GM18861 (cell line): ENCODE measurements around the gene NR4A3.
"Not testable (repeated sequence)": the region's sequence is repeated elsewhere in the genome, so short reads cannot be mapped to it uniquely, and the experiment has no call there.

Experiments used
- ATAC-seq: cut with Tn5 transposase; IDR thresholded peaks from one replicate; pipeline ENCODE4 v1.9.1; 2021; ENCODE audit not compliant: unreplicated experiment

Gene NR4A3

DNA sequence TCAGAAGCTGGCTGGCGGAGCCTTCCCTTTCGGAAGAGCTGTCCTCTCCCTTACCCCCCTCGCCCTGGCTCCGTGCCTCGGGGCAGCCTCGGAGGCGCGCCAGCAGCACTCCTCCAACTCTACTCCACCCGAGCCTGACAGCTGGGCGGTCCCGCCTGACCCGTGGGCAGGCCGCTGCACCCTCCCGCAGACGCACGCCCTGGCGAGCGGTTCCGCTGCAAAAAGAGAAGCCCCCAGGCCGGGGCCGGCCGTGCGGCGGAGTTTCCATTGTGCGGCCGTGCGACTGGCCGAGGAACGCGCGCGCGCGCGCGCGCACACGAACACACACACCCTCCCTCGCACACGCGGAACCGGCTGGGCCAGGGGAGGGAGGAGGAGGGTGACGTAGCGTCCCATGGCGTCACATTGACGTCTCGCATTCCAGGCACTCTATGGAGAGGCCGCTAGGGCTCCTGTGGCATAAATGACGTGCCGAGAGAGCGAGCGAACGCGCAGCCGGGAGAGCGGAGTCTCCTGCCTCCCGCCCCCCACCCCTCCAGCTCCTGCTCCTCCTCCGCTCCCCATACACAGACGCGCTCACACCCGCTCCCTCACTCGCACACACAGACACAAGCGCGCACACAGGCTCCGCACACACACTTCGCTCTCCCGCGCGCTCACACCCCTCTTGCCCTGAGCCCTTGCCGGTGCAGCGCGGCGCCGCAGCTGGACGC lies at the start of gene NR4A3:
Gene NR4A3 (plus strand): TSS at position 490 of the 713 bp plus-strand sequence. CDS start 6,158 bp downstream, outside the sequence.
- ATAC-seq, result peak; percentile 31

DNA sequence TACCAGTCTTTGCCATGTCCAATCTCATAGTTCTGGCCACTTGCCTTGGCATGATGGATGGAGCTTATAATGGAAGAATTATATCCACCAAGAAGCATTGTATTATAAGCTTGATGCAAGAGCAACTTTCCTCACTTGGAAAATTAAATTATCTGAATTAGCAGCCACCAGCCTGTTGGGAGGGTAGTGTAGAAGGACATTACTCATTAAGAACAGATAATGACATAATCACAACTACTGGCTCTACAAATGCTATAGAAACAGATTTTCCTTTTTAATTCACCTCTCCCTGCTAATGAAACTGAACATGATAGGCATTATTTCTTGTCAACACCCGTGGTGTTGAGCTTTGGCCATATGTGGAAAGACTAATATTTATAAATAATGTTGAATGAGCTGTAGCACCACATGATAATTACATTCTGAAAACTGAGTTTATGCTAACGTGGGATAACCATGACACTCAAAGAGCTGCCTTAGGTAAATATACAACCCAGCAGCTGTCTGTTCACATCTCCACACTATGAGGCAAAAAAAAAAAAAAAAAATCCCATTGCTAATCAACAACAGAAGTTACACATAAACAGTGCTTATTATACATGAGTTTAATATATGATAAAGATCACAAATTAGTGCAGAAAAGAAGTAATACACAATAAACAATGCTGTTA lies 48.1 kb upstream of the NR4A3 start:
- ATAC-seq, result no peak

DNA sequence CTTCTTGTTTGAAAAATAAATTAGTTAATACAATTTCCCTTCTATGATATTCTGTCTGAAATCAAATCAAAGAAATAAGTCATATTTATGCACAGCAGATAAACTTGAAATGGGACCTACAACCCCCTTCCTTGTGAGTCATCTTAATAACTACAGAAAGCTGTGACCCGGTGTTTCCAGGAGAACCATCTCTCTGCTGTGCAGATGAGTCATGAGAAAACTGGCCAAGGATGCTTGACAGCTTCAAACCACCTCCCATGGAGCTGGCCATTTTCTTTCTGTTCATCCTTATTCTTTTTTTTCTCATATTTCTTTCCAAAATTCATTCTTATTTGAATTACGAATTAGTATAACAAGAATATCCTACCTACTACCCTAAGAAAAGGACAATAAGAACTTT lies 43.4 kb upstream of the NR4A3 start:
- no peak for ATAC-seq

DNA sequence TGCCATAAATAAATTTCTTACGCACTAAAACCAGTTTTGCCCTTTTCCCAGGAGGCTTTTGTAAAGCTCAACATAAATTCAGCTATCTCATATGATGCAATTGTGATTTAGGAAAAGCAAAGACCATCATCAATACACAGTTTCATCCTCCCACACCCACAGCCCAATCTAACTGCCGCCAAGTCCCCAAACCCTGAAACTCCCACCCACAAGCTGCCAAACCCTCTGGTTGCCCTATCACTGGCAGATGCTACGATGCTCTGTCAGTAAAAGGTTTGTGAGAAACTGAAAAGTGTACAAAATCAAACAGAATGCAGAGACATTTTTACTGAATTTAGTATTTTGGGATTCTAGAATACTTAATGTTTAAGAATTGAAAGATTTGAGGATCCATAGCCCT lies 42.8 kb upstream of the NR4A3 start:
- no peak for ATAC-seq

DNA sequence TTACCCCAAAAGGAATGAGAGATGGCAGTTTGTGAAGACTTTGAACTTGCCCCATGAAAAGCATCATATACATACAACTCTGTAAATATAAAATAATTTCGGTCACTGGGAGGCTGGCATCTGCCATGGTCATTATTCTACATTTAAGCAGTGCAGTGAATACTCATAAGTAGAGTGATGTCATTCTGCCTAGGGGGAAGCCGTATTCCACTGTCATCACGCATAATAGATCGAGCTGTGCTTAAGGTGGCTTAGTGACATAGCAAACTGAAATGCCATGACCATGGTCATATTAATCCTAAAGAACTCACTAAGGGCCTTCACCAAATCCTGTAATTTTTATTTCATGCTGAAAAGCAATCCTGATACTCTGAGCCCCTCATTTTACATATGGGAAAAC lies 42.4 kb upstream of the NR4A3 start:
- no peak for ATAC-seq

DNA sequence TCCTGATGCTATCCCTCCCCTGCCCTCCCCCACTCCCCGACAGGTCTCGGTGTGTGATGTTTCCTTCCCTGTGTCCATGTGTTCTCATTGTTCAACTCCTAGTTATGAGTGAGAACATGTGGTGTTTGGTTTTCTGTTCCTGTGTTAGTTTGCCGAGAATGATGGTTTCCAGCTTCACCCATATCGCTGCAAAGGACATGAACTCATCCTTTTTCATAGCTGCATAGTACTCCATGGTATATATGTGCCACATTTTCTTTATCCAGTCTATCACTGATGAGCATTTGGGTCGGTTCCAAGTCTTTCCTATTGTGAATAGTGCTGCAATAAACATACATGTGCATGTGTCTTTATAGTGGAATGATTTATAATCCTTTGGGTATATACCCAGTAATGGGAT lies 39.3 kb upstream of the NR4A3 start:
- not testable (repeated sequence) for ATAC-seq

DNA sequence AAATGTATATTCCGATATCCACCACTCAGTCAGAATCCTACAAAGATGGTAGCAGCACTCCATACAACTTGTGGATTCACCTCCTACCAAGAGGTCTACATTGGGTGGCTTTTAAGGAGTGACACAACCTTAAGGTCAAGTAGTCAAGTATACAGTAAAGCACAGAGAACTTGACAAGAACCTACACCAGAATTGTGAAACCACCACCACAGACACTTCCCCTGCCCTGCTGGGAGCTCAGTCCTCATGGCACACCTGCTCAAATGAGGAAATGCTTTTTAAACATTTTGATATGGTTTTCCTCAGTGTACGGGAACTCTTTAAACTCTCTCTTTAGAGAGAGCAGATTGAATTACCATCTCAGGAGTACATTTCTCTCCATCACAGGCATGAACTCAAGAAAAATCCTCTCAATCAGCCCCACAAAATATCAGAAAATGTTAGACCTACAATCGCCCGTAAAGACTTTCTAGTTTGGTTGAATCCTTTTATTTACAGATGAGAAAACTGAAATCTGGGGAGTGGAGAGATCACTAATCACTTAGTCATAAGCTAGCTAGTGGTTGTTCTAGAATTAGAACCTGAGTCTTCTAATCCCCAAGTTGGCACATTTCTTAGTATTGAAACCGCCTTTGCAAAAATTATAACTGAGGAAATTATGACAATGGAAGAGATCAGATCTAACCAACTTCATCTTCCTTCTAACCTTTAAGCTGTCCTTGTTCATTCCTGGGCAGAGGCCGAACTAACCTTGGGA lies 38.5 kb upstream of the NR4A3 start:
- ATAC-seq, result no peak

DNA sequence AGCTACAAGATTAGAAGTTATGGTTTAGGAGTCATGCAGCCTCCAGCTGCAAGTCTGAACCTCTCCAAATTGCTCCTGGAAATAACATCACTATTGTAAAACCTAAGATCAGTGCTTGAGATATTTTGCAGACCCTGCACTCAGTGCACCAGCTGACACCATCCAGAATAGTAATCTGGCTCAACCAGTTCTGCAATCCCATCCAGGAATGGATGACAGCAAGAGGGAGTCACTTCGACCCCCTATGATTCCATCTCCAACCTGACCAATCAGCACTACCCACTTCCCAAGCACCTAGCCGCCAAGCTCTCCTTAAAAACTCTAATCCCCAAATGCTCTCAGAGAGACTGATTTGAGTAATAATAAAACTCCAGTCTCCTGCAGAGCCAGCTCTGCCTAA lies 37.9 kb upstream of the NR4A3 start:
- ATAC-seq, result no peak

DNA sequence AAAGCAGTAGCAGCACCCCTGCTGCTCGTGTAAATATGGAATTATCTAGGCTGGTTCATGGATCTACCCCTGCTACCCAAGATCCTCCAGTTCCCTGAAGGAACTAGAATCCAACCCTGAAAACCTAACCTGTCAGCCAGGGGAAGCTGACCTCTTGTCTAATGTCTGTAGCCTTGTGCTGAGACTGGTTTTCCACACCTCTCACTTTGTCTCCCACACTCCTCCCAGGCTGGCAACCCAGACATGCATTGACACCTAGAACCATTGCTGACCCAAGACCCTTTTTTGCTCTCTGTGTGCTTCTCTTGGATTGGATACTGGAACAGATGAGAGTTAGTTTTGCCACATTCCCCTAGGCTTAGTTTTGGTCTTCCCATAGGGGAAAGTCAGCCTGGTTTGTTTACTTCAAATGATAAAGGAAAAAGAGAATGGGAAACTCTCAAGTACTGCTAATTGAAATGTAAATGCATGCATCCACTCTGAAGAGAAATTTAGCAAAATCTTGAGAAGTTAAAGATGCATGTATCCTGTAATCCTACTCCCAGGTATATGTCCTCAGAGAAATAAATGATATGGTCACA lies 36.6 kb upstream of the NR4A3 start:
- ATAC-seq, result no peak

DNA sequence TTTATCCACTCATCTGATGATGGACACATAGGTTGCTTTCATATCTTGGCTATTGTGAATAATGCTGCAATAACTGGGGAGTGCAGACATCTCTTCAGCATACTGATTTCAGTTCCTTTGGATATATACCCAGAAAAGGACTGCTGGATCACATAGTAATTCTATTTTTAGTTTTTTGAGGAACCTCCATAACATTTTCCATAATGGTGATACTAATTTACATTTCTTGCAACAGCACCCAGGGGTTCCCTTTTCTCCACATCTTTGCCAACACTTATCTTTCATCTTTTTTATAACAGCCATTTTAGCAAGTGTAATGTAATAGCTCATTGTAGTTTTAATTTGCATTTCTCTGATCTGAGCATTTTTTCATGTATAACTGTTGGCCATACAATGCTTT lies 34.1 kb upstream of the NR4A3 start:
- no peak for ATAC-seq

DNA sequence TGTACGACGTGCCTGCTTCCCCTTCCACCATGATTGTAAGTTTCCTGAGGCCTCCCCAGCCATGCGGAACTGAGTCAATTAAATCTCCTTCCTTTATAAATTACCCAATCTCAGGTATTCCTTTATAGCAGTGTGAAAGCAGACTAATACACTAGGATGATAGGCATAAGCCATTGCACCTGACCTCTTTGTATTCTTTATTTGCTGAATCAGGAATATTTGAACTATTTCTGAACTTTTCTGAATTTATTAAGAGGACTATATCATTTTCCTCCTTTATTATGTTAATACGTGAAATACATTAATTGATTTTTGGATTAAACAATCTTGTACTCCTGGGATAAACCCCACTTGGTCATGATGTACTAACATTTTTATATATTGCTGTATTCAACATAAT lies 28.2 kb upstream of the NR4A3 start:
- no peak for ATAC-seq

DNA sequence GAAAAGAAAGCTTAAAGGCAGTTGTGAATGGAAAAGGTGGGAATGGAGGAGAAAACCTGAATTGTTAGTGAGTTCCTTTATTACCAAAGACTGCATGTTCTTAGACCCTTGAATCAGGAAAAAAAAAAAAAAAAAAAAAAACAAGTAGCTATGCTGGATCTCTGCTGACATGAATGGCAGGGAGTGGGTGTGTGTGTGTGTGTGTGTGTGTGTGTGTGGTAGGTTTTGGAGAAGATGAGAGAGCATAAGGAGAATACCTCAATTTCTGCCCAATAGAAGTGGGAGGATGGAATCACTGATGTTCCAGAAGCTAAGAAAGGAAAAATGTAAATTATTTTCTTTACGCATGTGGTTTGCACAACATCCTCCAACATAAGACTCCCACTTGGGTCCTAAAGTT lies 25.5 kb upstream of the NR4A3 start:
- no peak for ATAC-seq

DNA sequence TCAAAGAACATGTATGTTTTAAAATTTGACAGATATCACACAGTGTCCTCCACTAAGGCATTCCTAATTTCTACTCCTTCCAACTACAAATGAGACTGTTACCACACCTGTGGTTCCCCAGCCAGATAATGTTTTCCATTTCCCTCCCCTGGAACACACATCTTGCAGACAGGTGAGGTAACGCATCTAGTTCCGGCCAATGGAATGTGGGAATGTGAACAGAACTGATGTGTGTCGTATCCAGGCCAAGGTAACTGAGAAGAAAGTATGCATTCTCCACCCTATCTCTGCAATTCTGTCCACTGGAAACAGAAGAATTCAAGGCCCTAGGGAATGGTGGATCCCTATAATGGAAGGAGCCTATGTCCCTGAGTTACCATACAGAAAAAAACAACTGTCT lies 19.9 kb upstream of the NR4A3 start:
- ATAC-seq, result no peak

DNA sequence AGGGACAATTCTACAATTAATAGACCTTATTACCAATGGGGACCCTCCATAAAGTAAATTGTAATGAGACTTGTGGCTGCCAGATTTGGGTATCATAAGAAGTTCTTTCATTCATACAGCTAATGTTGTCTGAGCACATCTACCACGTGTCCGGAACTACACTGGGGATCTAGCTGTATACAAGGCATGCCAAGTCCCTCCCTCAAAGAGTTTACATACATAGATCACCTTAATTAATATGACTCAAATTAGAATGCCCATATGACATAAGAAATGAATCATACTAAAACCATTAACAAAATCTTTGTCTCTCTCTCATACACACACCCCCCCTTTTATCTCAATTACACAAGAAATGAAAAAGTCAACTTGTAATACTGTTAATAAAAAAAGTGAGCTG lies 18.0 kb upstream of the NR4A3 start:
- ATAC-seq, result no peak

DNA sequence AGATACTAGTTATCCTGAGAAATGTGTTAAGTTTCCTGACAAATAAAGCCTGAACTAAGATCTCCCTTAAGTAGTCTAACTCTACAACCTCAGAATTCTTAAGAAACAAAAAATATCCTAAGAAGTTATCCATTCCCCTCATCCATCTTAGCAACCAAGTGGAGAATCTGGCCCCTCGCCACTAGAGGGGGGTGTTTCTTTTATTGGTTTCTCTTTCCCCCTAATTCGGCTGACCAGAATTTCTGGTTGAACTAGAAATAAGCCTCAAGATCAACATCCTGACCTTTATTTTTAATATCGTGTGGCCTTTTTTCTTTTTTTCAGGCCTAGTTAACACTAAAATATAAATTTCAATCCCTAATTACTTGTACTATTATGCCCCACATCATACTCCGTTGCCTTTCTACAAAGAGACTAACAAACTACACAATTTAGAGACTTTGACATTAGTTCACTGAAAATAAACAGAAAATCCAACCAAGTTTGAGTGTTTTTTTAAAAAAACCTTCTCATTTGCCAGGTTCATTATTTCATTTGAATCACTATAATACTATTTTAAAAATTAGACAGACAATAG lies 14.3 kb upstream of the NR4A3 start:
- peak; percentile 50 for ATAC-seq

DNA sequence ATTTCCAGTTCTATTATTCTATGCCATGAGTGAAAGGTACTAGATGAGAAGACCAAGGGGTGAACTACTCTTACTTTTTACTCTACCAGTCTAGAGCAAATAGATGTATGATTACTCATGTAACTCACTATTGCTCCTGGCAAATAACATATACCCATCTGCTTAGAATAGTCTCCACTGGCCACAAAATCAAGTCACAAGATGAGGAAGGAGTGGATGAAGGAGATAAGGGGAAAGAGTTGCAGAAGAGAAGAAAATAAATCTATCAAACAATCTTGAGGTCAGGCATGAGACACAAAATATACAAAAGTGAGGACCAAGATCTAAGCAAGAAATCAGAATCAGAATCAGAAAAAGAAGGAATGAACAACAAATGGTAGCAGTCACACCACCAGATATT lies 13.7 kb upstream of the NR4A3 start:
- no peak for ATAC-seq

DNA sequence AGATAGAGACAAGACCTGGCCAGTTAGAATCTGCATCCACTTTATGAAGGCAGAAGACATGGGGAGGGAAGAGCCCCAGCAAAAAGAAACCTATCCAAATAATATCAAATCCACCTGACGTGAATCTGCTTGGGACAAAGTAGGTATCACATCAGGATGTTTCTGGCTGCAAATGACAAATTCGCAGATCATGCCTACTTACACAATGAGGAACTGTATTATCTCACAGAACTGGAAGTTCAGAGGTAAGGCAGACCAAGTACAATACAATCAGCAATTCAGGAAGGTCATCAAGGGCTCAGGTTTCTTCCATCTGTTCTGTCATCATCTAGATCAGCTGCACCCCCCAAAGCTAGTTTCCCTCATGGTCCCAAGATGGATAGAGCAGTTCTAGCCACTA lies 13.2 kb upstream of the NR4A3 start:
- ATAC-seq, result no peak

DNA sequence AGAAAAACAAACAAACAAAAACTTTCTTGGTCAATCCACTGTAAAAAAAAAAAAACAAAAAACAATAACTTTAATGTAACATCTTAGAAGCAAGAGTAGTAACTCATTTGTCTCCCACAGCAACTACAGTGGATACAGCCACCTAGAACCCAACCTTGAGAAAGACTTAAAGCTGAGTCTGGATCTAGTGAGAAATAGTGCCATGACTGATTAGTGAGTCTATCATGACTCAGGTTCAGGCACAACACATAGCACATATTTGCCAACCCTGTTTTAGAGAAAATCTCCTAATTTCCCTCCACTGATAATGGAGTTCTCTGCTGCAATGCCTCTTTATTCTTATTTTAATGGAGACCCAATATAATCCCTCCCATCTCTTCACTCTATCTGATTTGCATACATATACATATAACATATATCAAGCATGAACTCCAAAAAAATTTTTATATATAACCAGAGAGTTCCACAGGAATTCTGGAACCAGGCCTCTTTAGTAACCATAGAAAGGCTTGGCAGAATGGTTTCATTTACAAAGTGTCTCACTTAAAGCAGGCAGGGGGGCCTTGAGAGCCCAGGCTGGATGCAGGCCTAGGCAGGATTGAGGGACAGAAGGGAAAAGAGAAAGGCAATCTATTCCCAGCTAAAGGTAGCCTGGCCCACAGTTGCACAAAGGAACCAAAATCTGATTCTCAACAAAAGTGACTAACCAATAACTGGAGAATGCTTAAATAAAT lies 11.9 kb upstream of the NR4A3 start:
- ATAC-seq, result no peak

DNA sequence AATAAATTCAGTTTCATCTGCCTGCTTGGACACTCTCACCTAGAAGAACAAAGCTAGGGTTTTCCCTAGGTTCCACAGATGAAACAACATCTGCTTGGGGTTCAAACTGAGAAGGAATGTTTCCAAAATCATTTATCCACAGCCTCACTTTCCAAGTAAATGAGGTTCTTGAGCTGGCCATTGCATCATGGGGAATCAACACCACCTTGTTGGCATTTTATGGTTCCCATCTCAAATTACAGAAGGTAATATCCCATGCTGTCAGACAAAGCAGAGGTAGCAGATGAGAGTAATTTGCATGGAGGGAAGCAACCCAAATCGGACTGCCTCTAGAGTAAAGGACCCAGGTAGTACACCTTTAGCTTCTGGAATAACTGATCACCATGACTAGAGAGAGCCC lies 10.5 kb upstream of the NR4A3 start:
- no peak for ATAC-seq

DNA sequence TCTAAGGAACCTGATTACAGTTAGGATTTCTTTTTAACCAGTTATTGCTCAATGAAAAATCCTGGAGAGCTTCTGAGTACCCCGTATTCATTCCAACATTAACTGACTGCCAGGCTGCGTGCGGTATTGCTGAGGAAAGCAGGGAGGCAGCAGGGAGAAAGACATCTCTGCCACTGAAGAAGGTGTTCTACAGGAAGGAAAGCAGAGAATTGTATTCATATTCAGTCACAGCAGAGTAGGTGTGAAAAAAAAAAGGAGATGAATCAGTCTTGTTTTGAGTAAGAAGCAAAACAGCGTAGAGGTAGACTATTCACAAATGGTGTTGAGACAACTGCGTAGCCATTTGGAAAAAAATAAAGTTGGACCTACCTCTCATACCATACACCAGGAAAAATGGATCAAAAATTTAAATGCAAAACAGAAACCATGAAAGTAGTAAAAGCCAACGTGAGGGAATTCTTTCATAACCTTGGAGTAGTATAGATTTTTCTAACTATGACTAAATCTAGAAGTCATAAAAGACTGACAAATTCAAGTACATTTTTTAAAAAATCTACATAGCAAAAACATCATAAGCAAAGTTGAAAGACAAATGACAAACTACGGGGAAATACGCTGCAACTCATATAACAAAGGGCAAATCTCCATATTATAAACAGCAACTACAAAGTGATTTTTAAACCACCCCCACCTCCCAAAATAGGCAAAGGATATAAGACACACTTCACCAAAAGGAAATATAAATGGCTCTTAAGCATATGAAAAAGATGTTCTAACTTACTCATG lies 9.9 kb upstream of the NR4A3 start:
- ATAC-seq, result peak; percentile 78
